H9 (cell line): ENCODE data around the gene MRPS23. TPM values are rescaled to one million over a fixed set of nuclear protein-coding genes. Genes with fewer than 3 reads are reported as not detected.
A peak's percentile ranks its signal among the peaks of the same experiment; 100 is the strongest.

ENCODE experiments used
- DNase-seq: peaks from one replicate; pipeline ENCODE4 v3.0.0-alpha.2; 2017
- H2AFZ ChIP-seq: one replicate; pipeline ENCODE4 v1.6.1; 2013; ENCODE audit warnings: mild to moderate bottlenecking, low read length, control low read depth, moderate library complexity
- H2AK5ac ChIP-seq: 2 replicates; pipeline ENCODE4 v1.6.1; 2013; ENCODE audit warnings: low read length, control low read depth, mixed read lengths; ENCODE audit not compliant: insufficient read length
- H2BK120ac ChIP-seq: one replicate; pipeline ENCODE4 v1.6.1; 2013; ENCODE audit warnings: low read depth, mild to moderate bottlenecking, low read length, control low read depth, inconsistent platforms; ENCODE audit not compliant: poor library complexity, severe bottlenecking
- H2BK12ac ChIP-seq: 2 replicates; pipeline ENCODE4 v1.6.1; 2013; ENCODE audit warnings: low read length, control low read depth, mixed read lengths, low read depth; ENCODE audit not compliant: insufficient read length
- H2BK15ac ChIP-seq: 2 replicates; pipeline ENCODE4 v1.6.1; 2013; ENCODE audit warnings: low read depth, low read length, control low read depth
- H2BK20ac ChIP-seq: one replicate; pipeline ENCODE4 v1.6.1; 2013; ENCODE audit warnings: low read depth, mild to moderate bottlenecking, low read length, control low read depth, inconsistent platforms; ENCODE audit not compliant: poor library complexity, severe bottlenecking
- H2BK5ac ChIP-seq: 2 replicates; pipeline ENCODE4 v1.6.1; 2013; ENCODE audit warnings: low read length, control low read depth, mixed read lengths; ENCODE audit not compliant: insufficient read length
- H3K14ac ChIP-seq: 2 replicates; pipeline ENCODE4 v1.6.1; 2013; ENCODE audit warnings: low read length, control low read depth; ENCODE audit not compliant: insufficient read depth
- H3K18ac ChIP-seq: 2 replicates; pipeline ENCODE4 v1.6.1; 2013; ENCODE audit warnings: low read depth, mild to moderate bottlenecking, mixed read lengths, low read length, control low read depth; ENCODE audit not compliant: insufficient read length
- H3K23ac ChIP-seq: 2 replicates; pipeline ENCODE4 v1.6.1; 2013; ENCODE audit warnings: low read length, control low read depth, mixed read lengths, low read depth; ENCODE audit not compliant: insufficient read length
- H3K23me2 ChIP-seq: 2 replicates; pipeline ENCODE4 v1.6.1; 2013; ENCODE audit warnings: low read depth, mild to moderate bottlenecking, mixed read lengths, low read length, control low read depth; ENCODE audit not compliant: insufficient read length, poor library complexity, severe bottlenecking
- H3K27ac ChIP-seq: 2 replicates; pipeline ENCODE4 v1.5.1; 2013; ENCODE audit warnings: low read length, control low read depth, mixed read lengths, low read depth; ENCODE audit not compliant: insufficient read length
- H3K27me3 ChIP-seq: 2 replicates; pipeline ENCODE4 v1.6.1; 2013; ENCODE audit warnings: low read length, control low read depth, inconsistent platforms; ENCODE audit not compliant: insufficient read depth
- H3K4ac ChIP-seq: 2 replicates; pipeline ENCODE4 v1.6.1; 2013; ENCODE audit warnings: low read depth, mild to moderate bottlenecking, control low read depth, inconsistent platforms, low read length, moderate library complexity
- H3K4me1 ChIP-seq: 2 replicates; pipeline ENCODE4 v1.6.1; 2013; ENCODE audit warnings: low read length, control low read depth, inconsistent platforms; ENCODE audit not compliant: insufficient read depth
- H3K4me2 ChIP-seq: 2 replicates; pipeline ENCODE4 v1.6.1; 2013; ENCODE audit warnings: low read length, control low read depth, mixed read lengths; ENCODE audit not compliant: insufficient read length, insufficient read depth
- H3K56ac ChIP-seq: 2 replicates; pipeline ENCODE4 v1.6.1; 2013; ENCODE audit warnings: low read depth, mild to moderate bottlenecking, mixed read lengths, low read length, control low read depth; ENCODE audit not compliant: insufficient read length
- H3K79me1 ChIP-seq: 2 replicates; pipeline ENCODE4 v1.6.1; 2013; ENCODE audit warnings: low read depth, mild to moderate bottlenecking, moderate library complexity, low read length, control low read depth, inconsistent platforms; ENCODE audit not compliant: insufficient read depth, poor library complexity, severe bottlenecking
- H3K79me2 ChIP-seq: 2 replicates; pipeline ENCODE4 v1.6.1; 2013; ENCODE audit warnings: low read length, control low read depth, inconsistent platforms; ENCODE audit not compliant: insufficient read depth
- H3K9ac ChIP-seq: 2 replicates; pipeline ENCODE4 v1.6.1; 2013; ENCODE audit warnings: low read length, control low read depth, mixed read lengths; ENCODE audit not compliant: insufficient read length; ENCODE audit errors: extremely low read depth
- H3K9me3 ChIP-seq: one replicate; pipeline ENCODE4 v1.6.1; 2013; ENCODE audit warnings: low read depth, low read length, inconsistent platforms; ENCODE audit not compliant: control insufficient read depth
- H3T11ph ChIP-seq: one replicate; pipeline ENCODE4 v1.6.1; 2013; ENCODE audit warnings: mild to moderate bottlenecking, low read length, control low read depth, inconsistent platforms
- H4K20me1 ChIP-seq: one replicate; pipeline ENCODE4 v1.6.1; 2013; ENCODE audit not compliant: control insufficient read depth, insufficient read length, insufficient read depth
- H4K5ac ChIP-seq: 2 replicates; pipeline ENCODE4 v1.6.1; 2013; ENCODE audit warnings: low read depth, mild to moderate bottlenecking, mixed read lengths, low read length, control low read depth; ENCODE audit not compliant: insufficient read length
- H4K8ac ChIP-seq: replicated peaks from 2 replicates; pipeline ENCODE4 v1.6.1; 2013; ENCODE audit warnings: low read length, control low read depth, mixed read lengths, low read depth; ENCODE audit not compliant: insufficient read length
- H4K91ac ChIP-seq: 2 replicates; pipeline ENCODE4 v1.6.1; 2013; ENCODE audit warnings: low read depth, mild to moderate bottlenecking, moderate library complexity, mixed read lengths, low read length, control low read depth; ENCODE audit not compliant: insufficient read length
- H3K27ac Mint-ChIP-seq, 3 experiments: 2 replicates in 2 of 3; 3 replicates in 1 of 3; pipeline ENCODE4 v1.8.0; 2020 to 2021; ENCODE audit warnings: mixed read lengths in 3 of 3, mild to moderate bottlenecking in 1 of 3, moderate library complexity in 1 of 3
- H3K27me3 Mint-ChIP-seq: 2 replicates; pipeline ENCODE4 v1.8.0; 2021; ENCODE audit warnings: low read depth, mild to moderate bottlenecking, moderate library complexity, mixed read lengths
- H3K36me3 Mint-ChIP-seq, 3 experiments: 2 replicates in 2 of 3; 3 replicates in 1 of 3; pipeline ENCODE4 v1.8.0; 2020 to 2021; ENCODE audit warnings: low read depth in 3 of 3, mixed read lengths in 3 of 3; ENCODE audit not compliant: insufficient read depth in 1 of 3
- H3K4me1 Mint-ChIP-seq, 2 experiments: 2 replicates each; pipeline ENCODE4 v1.8.0; 2020; ENCODE audit warnings: mixed read lengths in 2 of 2
- H3K4me3 Mint-ChIP-seq, 2 experiments: 2 replicates in 1 of 2; 3 replicates in 1 of 2; pipeline ENCODE4 v1.8.0; 2020 to 2021; ENCODE audit warnings: mild to moderate bottlenecking in 2 of 2, mixed read lengths in 2 of 2, moderate library complexity in 1 of 2
- H3K9me3 Mint-ChIP-seq, 2 experiments: 2 replicates in 1 of 2; 3 replicates in 1 of 2; pipeline ENCODE4 v1.8.0; 2020; ENCODE audit warnings: mild to moderate bottlenecking in 2 of 2, mixed read lengths in 2 of 2, moderate library complexity in 1 of 2
- WGBS: extraction: QIAGEN DNeasy Blood & Tissue Kit; methylation state at CpG from one replicate; pipeline ENCODE4 v1.1.7; 2013; ENCODE audit warnings: missing lambda C conversion rate, low lambda C conversion rate, mixed read lengths; ENCODE audit not compliant: insufficient read length; ENCODE audit errors: extremely low coverage; 5-methylcytosine and 5-hydroxymethylcytosine counted together
- total RNA-seq: library from RNA; stranded (reverse); gene quantifications from 2 replicates; pipeline ENCODE4 v1.2.1, GENCODE V29; 2021
- TF ChIP-seq, protein P1 (sequence below): fragments of 200-600 bp; sonication (generic); conservative IDR thresholded peaks from 3 replicates; pipeline ENCODE4 v1.8.0; 2021; ENCODE audit warnings: antibody characterized with exemption, mild to moderate bottlenecking

MRPS23 gene
- total RNA-seq, 1 experiment from 2014 or later: 62.0 TPM

DNA sequence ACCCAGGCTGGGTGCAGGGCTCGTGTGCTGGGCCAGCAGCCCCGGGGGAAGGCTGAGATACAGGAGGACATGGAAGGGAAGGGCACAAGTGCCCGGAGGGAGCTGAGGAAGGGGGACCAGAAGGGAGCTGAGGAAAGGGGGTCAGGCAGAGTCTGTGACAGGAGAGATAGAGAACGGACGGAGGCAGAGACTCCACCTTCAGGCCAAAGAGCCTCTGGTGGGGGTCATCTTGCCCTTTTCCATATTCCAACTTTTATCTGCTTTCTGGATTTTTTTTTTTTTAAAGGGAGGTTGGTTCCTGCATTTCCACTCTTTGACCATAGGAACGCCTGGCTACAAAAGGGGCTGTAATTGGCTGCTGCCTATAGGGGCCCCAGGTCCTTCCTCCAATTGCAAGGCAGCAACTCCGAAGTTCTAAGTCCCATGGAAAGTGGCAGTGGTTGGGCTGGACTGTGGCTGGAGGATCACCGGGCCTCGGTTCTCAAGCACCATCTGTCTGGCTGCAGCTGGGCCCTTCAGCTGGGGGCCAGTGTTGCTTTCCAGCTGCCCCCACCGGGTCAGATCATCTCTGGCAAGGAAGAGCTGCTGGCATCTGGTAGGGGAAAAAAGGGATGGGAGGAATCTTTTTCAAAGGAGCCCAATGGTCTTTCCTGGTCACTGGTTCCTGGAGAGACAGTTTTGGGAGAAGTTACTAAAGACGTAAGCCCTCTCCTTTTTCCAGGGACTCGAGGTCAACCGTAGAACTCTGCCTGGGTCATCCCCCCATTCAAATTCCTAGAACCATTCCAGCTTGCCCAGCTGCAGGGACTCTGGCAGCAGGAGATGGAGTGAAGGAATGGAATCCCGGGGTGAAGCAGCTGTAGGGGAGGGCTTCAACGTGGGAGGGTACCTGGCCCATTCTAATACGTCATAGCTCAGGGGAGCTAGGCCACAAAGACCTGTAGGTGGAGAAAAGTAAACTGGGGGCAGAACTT lies 13.1 kb upstream of the MRPS23 start:
- Histone ChIP-seq H2BK5ac (no peak overlapping the region), H3K79me2 (no peaks in the 10 kb centered on the region), H2BK20ac (no peak overlapping the region), H4K8ac (no peak overlapping the region), H2AK5ac (no peak overlapping the region), H3K4ac (no peak overlapping the region), H2BK12ac (no peak overlapping the region), H4K91ac (no peak overlapping the region), H3T11ph (no peak overlapping the region), H2BK15ac (no peak overlapping the region), H3K23me2 (peaks cover 9% of the 10 kb centered on the region), H3K14ac (no peak overlapping the region), H3K27ac (no peak overlapping the region), H3K4me2 (no peak overlapping the region), H3K9me3 (no peaks in the 10 kb centered on the region), H3K56ac (no peak overlapping the region), H4K5ac (no peak overlapping the region), H3K23ac (no peak overlapping the region), H2AFZ (no peak overlapping the region), H2BK120ac (no peak overlapping the region), H3K18ac (no peak overlapping the region), H3K9ac (no peak overlapping the region), H3K27me3 (peaks cover 5% of the 10 kb centered on the region; the same call in 1 of the 2 replicates), H4K20me1 (no peaks in the 10 kb centered on the region), H3K4me1 (peaks cover 2% of the 10 kb centered on the region; the same call in 1 of the 2 replicates), H3K79me1 (no peaks in the 10 kb centered on the region)
- peak; percentile 46 for DNase-seq
- peak overlapping the region; percentile 57 to 75; a peak in 4 of 5 replicates for H3K4me3 Mint-ChIP-seq
- TF ChIP-seq, protein P1, sequence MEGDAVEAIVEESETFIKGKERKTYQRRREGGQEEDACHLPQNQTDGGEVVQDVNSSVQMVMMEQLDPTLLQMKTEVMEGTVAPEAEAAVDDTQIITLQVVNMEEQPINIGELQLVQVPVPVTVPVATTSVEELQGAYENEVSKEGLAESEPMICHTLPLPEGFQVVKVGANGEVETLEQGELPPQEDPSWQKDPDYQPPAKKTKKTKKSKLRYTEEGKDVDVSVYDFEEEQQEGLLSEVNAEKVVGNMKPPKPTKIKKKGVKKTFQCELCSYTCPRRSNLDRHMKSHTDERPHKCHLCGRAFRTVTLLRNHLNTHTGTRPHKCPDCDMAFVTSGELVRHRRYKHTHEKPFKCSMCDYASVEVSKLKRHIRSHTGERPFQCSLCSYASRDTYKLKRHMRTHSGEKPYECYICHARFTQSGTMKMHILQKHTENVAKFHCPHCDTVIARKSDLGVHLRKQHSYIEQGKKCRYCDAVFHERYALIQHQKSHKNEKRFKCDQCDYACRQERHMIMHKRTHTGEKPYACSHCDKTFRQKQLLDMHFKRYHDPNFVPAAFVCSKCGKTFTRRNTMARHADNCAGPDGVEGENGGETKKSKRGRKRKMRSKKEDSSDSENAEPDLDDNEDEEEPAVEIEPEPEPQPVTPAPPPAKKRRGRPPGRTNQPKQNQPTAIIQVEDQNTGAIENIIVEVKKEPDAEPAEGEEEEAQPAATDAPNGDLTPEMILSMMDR: no peak
- no peak overlapping the region; a peak in 1 of 7 replicates for H3K27ac Mint-ChIP-seq
- H3K27me3 Mint-ChIP-seq: peaks cover 59% of the 10 kb centered on the region
- peaks cover 0 to 2% (median 0%) of the 10 kb centered on the region in 3 experiments; a peak in 1 of 7 replicates for H3K36me3 Mint-ChIP-seq
- peaks cover 35 to 45% of the 10 kb centered on the region in 2 experiments for H3K4me1 Mint-ChIP-seq
- H3K9me3 Mint-ChIP-seq: no peaks in the 10 kb centered on the region
- WGBS: no CpG with 5 or more reads among the region's 16 CpGs
